Measurements from ENCODE around the gene HDAC1.

HDAC1 gene

DNA sequence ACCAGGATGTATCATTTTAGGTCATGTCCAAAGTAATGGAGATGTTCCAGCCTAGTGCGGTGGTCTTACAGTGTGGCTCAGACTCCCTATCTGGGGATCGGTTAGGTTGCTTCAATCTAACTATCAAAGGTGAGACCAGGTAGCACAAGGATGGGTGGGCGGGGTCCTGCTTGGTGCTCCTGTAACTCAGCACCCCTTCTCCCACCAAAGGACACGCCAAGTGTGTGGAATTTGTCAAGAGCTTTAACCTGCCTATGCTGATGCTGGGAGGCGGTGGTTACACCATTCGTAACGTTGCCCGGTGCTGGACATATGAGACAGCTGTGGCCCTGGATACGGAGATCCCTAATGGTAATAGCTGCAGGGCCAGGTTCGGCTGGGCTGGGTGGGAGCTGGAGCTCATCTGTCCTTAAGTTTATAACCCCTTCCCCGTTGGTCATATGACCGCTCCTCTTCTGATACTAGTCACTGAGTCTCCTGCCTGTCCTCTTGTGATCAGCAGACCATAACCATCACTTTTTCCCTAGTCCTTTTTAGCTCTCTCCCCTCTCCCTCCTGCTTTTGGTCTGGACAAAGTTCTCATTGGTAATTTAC, 38.8 kb downstream of the HDAC1 start:
- DNase-seq = no peak

- no peak for DNase-seq
These were observed 39.7 kb downstream of the HDAC1 start for GRCh38 chr1:32331549-32331948.

DNA sequence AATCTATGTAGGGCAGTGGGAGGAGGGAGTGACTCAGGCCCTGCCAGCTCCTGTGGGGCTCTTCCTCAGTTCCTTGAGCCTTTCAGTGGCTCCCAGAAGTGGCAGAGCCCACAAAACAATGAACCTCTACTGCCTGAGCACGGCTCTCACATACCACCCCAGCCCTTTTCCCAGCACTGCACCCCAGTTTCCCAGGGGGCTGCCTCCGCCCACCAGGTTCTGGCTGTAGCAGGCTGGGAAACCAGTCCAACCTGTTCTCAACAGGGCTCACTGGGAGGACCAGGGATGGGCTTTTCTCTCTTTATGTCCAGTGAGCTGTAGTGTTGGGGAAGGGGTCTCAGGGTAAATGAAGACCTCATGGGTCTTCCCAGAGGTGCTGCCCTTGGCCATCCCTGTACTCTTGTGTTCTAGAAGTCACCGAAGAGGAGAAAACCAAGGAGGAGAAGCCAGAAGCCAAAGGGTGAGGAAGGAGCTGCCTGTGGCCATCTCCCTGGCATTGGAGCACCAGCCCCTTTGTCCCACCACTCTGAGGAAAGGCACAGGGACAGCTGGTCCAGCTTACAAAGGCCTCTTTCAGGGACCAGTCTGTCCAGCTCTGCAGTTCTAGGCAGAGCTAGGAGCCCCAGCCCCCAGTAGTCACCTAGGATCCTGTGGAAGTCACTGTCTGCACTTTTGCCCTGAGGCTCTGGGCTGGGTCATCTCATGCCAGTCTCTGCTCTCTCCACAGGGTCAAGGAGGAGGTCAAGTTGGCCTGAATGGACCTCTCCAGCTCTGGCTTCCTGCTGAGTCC, 40.6 kb downstream of the HDAC1 start:
- DNase-seq = no peak

GRCh38 chr1:32333251-32333963, 41.5 kb downstream of the HDAC1 start:
- no peak for DNase-seq

DNA sequence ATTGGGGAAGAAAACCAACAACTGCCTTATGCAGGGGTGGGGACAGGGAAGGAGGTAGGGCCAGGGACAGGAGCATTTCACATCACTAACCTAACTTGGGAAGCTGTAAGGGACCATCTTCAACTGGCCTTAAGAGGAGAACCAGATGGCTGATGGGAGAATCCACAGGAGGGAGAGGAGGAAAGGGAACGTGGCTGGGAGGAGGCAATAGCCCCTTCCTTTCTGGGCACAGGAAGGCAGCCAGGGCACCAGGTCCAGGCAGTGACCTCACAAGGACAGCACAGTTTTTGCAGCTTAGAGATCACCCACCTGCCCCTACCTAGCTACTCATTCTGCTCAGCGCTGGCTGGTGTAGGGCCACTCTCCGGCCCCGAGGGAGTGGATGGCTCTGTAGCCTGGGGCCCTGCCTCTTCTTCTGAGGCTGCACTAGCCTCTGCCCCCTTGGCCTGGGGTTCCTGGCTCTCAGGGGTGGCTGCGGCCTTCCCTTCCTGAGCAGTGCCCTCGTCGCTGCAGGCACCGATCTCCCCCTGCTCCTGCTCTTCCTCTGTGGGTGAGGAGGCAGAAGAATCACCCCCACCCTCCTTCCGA, 42.5 kb downstream of the HDAC1 start:
- no peak for DNase-seq

DNA sequence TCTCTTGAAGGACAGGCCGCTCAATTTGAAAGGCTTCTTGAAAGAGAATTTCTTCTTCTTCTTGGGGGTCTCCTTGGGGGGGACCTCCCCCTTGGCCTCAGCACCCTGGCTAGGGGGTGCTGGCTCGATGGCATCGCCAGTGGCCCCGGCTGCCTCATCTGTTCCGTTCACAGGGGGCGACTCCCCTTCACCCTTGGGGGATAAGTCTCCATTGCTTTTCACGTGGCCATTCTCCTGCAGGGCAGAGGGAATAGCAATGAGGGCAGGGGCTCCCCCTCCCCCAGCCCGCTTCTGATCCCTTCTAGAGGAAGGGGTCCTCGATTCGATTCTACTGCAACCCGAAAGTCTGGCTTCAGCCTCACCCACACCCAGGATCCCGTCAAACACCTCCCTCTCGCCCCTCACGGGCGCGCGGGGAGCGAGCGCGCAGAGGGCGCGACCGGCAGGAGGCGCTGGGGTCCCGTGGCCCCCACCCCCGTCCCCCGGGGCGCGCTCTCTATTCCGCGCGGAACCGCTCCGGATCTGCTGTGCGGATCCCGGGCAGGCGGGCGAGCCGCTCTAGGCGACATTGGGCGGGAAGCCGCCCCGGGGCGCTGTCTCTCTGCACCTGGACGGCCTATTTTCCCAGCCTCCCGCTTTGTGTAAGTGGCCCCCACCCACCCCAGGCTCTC, 43.1 kb downstream of the HDAC1 start:
- no peak for DNase-seq

DNA sequence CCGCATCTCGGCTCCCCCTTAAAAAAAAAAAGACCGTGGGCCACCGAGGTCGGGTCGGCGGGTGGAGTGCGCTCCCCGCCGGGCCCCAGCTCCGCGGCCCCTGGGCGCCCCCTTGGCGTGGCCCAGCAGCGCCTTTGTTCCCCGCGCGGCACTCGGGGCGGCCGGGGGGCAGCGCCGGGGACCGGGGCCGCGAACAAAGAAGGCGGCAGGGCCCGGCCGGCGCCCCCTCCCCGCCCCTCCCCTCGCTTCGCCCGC, 43.6 kb downstream of the HDAC1 start:
- DNase-seq = no peak

DNA sequence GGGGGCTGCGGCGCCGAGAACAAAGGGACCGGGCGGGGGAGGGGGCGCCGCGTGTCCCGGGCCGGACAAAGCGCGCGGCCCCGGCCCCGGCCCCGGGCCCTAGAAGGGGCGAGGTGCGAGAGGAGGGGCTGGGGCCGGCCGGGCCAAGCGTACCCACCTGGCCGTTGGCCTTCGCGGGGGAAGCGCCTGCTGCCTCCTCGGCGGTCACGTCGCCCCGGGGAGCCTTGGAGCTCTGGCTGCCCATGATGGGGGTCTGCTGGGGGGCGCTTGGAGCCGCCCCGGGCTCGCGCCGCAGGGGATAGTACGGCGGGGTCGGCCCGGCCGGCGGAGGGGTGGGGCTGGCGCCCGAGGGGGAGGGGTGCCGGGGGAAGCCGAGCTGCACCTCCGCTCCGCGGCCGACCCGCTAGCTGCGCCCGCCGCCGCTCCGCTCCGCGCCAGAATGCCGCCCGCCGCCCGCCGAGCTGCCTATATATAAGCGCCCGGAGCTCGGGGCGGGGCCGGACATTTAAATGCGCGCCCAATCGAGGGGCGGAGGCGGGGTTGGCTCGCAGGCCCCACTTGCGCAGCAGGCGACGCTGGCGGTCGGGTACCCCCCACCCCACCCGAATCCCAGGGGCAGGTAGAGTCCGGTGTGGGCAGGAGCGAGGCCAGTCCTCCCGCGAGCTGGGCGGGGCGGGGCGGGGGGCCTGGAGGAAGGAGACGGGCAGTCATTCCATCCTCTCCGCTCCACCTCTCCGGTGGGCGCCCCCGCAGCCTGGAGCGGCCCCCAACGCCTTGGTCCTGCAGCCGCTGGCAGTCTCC, 44.1 kb downstream of the HDAC1 start, which contains the start of gene MARCKSL1:
MARCKSL1 (minus strand) TSS at position 444 of the 801 bp plus-strand sequence; CDS start at position 244, 200 bp downstream.
- DNase-seq = peak in 1 of 2 experiments; percentile 41

- no peak for DNase-seq
These were observed 44.7 kb downstream of the HDAC1 start for GRCh38 chr1:32336591-32336932.

DNA sequence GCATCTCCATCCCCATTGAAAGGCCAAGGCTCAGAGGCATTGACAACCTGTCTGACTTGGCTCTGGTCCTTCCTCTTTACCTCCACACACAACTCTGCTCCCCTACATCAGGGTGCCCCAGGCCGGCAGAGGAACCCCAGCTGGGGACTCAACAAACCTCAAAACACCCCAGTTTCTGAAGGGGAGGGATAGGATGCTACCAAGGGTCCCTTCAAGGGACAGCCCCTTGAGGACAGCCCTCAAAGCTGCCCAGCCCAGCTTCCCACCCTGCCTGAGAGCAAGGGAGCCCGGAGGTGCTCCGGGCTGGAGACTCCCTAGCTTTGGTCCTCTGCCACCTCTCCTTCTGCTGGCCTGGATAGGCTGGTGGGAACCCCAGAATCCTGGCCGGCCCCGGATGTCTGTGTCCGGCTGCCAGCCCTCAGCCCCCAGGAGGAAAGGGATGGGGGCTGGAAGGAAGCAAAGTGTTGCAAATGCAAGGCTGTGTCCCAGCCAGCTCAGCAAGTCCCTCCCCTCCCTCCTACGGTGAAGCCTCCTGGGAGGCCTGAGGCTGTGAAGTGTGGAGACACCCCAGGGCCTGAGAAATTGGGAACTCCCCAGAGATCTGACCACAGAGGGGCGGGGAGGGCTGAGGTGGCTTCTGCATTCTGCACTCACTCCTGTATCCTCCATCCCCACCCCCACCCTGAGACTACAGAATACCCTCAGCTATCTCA, 45.2 kb downstream of the HDAC1 start:
- no peak for DNase-seq

GRCh38 chr1:32337855-32338636, 46.2 kb downstream of the HDAC1 start:
- no peak for DNase-seq

- DNase-seq = no peak
These were observed 46.8 kb downstream of the HDAC1 start for GRCh38 chr1:32338637-32339145.

DNA sequence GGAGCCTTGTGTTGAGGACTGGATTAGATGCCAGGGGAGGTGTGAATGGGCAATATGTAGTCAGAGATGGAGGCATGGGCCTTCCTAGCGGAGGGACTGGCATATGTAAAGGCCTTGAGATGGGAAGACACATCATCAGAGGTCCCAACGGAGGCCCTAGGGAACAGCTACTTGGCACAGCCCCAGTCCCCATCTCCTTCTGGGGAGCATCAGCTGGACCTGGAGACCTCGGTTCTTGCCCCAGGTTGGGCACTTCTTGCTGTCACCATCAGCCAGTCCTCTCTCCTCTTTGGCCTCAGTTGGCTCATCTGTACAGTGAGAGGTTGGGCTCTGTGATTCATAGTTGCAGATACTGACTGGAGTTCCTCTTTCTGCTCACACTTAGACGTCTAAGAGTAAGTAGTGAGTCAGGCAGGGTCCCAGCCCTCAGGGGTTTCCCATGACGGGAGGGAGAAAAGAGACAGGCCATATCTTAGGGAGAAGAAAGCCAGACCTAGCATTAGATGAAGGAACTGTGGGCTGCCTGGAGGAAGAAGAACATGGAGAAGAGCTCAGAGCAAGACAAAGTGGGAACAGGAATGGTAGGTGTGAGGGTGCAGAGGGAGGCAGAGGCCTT, 47.6 kb downstream of the HDAC1 start:
- no peak for DNase-seq

DNA sequence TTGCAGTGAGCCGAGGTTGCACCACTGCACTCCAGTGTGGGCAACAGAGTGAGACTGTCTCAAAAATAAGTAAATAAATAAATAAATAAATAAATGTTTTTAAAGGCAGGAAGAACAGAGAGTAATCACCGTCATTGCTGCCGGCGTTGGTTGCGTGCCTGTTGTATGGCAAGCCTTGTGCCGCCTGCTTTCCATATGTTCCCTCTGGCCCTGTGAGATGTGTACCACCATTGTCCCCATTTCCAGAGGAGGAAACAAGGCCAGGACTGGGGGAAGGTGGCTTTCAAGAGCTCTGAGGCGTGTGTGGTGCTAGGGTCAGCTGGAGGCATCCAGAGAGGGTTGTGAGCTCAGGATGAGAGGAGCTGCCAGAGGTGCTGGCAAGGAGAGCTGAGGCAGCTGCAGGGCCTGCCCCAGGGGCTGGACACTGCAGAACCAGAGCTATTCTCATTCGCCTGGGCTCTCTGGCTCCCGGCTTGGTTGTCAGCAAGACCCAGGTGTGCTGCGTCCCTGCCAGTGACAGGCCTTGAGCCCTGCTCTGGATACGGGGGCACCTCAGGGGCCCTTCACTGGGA, 49.4 kb downstream of the HDAC1 start:
- DNase-seq = no peak

DNA sequence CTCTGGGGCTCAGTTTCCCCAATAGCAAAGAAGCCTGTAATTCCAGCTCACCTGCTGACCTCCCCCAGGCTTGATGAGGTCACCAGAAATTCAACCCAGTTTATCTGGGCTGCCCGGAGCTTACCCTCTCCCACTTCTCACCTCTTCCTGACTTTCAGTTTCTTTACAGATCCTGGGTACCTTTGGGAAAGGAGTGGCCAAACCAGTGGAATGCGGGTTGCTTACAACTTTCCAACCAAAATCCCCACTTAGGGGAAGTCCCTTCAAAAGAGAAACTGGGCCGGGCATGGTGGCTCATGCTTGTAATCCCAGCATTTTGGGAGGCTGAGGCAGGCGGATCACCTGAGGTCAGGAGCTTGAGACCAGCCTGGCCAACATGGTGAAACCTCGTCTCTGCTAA, 50.1 kb downstream of the HDAC1 start:
- DNase-seq = no peak

GRCh38 chr1:32342704-32343103, 50.8 kb downstream of the HDAC1 start:
- DNase-seq = no peak

- DNase-seq = no peak
These were observed 53.5 kb downstream of the HDAC1 start for GRCh38 chr1:32345289-32345827.

DNA sequence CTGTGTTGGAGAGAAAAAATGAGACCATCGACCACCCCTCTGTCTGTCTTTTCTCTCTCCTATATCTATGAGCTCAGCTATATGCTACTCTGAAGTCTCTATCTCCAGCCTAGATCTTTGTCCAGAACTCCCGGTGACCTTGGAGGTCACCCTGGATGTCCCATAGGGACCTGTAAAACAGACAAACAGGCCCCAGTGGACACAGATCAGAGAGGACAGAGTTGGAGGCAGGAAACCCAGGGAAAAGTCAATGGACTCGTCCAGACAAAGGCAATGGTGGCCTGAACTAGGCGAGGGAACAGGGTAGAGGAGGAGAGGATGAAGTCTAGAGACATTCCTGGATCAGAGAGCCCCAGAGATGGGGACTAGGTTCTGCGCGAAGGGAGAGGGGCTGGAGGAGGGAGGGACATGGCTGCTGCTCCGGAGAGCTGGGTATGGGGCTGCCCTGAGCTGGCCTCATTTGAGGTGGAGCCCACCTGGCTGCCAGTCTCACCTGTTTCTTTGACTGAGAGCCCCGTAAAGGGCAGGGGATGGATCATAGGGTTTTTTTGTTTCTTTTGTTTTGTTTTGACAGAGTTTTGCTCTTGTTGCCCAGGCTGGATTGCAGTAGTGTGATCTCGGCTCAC, 54.8 kb downstream of the HDAC1 start:
- no peak for DNase-seq

DNA sequence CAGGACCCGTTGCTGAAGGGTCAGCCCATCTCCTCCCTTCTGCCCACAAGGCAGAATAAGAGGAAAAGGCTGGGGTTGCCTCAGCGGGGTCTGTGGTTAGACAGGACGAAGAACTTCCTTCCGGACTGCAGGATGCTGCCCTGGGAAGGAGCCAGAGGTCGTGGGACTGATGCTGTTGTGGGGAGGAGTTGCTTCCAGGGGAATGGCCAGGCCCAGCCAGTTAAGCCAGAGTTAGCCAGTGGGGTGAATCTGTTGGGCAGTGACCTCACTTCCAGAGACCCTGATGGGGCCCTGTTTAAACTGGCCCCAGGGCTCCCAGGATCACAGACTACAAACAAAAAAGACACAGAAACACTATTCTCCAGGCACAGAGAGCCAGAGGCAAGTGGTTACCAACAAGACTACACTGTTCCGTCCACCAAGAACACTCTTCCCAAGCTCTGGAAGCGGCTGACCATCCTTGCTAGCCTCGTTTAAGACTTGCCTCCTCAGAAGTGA, 57.4 kb downstream of the HDAC1 start:
- DNase-seq = no peak

Data from SW 1271 (cell line).